GM21529 (cell line): Measurements from ENCODE around the gene CFAP74.
"Not testable (repeated sequence)": the region's sequence is repeated elsewhere in the genome, so short reads cannot be mapped to it uniquely, and the experiment has no call there.

Experiments used
- ATAC-seq: cut with Tn5 transposase; IDR thresholded peaks from one replicate; pipeline ENCODE4 v1.9.1; 2021; ENCODE audit not compliant: unreplicated experiment

CFAP74 gene

GRCh38 chr1:1987142-1987510, 16.5 kb downstream of the CFAP74 start:
- ATAC-seq: no peak

- ATAC-seq: no peak
Measured at GRCh38 chr1:1986451-1987141, 17.0 kb downstream of the CFAP74 start.

- ATAC-seq: no peak
Measured at GRCh38 chr1:1985375-1986050, 18.1 kb downstream of the CFAP74 start.

GRCh38 chr1:1984560-1985070, 19.0 kb downstream of the CFAP74 start:
- no peak for ATAC-seq

- ATAC-seq: no peak
Measured at GRCh38 chr1:1982379-1983232, 21.0 kb downstream of the CFAP74 start.

- not testable (repeated sequence) for ATAC-seq
Measured at GRCh38 chr1:1981631-1982327, 21.8 kb downstream of the CFAP74 start.

- ATAC-seq: no peak
Measured at GRCh38 chr1:1981142-1981500, 22.5 kb downstream of the CFAP74 start.

GRCh38 chr1:1980467-1981141, 23.0 kb downstream of the CFAP74 start:
- no peak for ATAC-seq

GRCh38 chr1:1979482-1980165, 24.0 kb downstream of the CFAP74 start:
- no peak for ATAC-seq

- not testable (repeated sequence) for ATAC-seq
Measured at GRCh38 chr1:1978690-1979481, 24.7 kb downstream of the CFAP74 start.

GRCh38 chr1:1978108-1978507, 25.5 kb downstream of the CFAP74 start:
- no peak for ATAC-seq

GRCh38 chr1:1976031-1976430, 27.6 kb downstream of the CFAP74 start:
- no peak for ATAC-seq

GRCh38 chr1:1975535-1975934, 28.1 kb downstream of the CFAP74 start:
- ATAC-seq: no peak

- no peak for ATAC-seq
Measured at GRCh38 chr1:1974834-1975233, 28.8 kb downstream of the CFAP74 start.

GRCh38 chr1:1973716-1974642, 29.6 kb downstream of the CFAP74 start:
- no peak for ATAC-seq

GRCh38 chr1:1972976-1973715, 30.4 kb downstream of the CFAP74 start:
- no peak for ATAC-seq

- ATAC-seq: no peak
Measured at GRCh38 chr1:1971688-1972087, 31.9 kb downstream of the CFAP74 start.
